HL-60 (cell line): ENCODE measurements around the gene RNF169.

Source experiments
- DNase-seq, 2 experiments: peaks; one replicate each; pipeline ENCODE4 v3.0.0-alpha.2; 2010 to 2020; ENCODE audit warnings: low read depth in 1 of 2, low spot score in 1 of 2
- H3K27ac ChIP-seq: fragments of 250-450 bp; sonication (Bioruptor Pico); replicated peaks from 2 replicates; pipeline ENCODE4 v1.5.1; 2020; ENCODE audit warnings: mild to moderate bottlenecking, moderate library complexity
- H3K27me3 ChIP-seq: fragments of 250-450 bp; sonication (Bioruptor Pico); 2 replicates; pipeline ENCODE4 v1.5.1; 2021; ENCODE audit warnings: mild to moderate bottlenecking, moderate library complexity; ENCODE audit not compliant: insufficient read depth, poor library complexity, severe bottlenecking
- H3K4me3 ChIP-seq: replicated peaks from 2 replicates; pipeline ENCODE4 v1.5.1; 2011; ENCODE audit warnings: mild to moderate bottlenecking, control low read depth, low read length; ENCODE audit not compliant: insufficient read depth
- CTCF ChIP-seq: IDR thresholded peaks from one replicate; pipeline ENCODE4 v1.5.1; 2011; ENCODE audit warnings: low read length, control low read depth, inconsistent platforms; ENCODE audit not compliant: insufficient read depth
- GABPA ChIP-seq: IDR thresholded peaks from 2 replicates; pipeline ENCODE4 v1.6.1; 2012; ENCODE audit warnings: low read depth
- POLR2AphosphoS5 ChIP-seq: IDR thresholded peaks from 2 replicates; pipeline ENCODE4 v1.6.1; 2012; ENCODE audit warnings: low read depth
- REST ChIP-seq: IDR thresholded peaks from 2 replicates; pipeline ENCODE4 v1.6.1; 2012; ENCODE audit warnings: low read depth; ENCODE audit not compliant: insufficient replicate concordance
- SPI1 ChIP-seq: IDR thresholded peaks from 2 replicates; pipeline ENCODE4 v1.6.1; 2012; ENCODE audit warnings: low read depth, mild to moderate bottlenecking, borderline replicate concordance

Gene RNF169

GRCh38 chr11:74849525-74850391 lies 101.1 kb downstream of the RNF169 start:
- no peak for DNase-seq
- no peak overlapping the region for H3K27ac ChIP-seq
- TF ChIP-seq GABPA (no peak), REST (no peak)
- H3K4me3 ChIP-seq, result no peak overlapping the region
- no peaks in the 10 kb centered on the region for H3K27me3 ChIP-seq

DNA sequence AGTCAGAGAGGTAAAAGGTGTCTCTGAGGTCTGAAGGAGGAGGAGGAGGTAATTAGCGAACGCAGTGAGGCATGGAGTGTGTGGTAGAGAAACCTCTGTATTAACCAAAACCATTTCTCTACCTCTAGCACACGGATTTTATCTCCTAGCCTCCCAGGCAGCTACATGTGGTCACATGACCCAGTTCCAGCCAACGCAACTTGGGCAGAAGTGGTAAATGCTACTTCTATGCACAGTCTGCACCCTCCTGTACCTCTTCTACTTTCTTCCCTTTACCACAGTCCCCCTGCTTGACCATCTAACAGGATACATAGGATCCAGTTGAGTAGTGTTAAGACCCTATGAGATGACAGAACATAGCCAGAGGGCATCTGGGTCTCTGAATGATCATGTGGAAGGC lies 104.6 kb downstream of the RNF169 start:
- TF ChIP-seq REST (no peak), SPI1 (no peak), POLR2AphosphoS5 (no peak), CTCF (no peak), GABPA (no peak)
- no peak for DNase-seq
- Histone ChIP-seq H3K4me3 (no peak overlapping the region), H3K27ac (no peak overlapping the region), H3K27me3 (no peaks in the 10 kb centered on the region)

- DNase-seq, result no peak
- TF ChIP-seq GABPA (no peak), CTCF (no peak), SPI1 (no peak), POLR2AphosphoS5 (no peak), REST (no peak)
Measured at GRCh38 chr11:74860743-74861142, 112.1 kb downstream of the RNF169 start.

More at GRCh38 chr11:74860743-74861142, 112.1 kb downstream of the RNF169 start:
- no peak overlapping the region for H3K27ac ChIP-seq
- H3K27me3 ChIP-seq, result no peaks in the 10 kb centered on the region
- H3K4me3 ChIP-seq, result no peak overlapping the region
